Activated CD4-positive, alpha-beta T cell treated with anti-CD3 and anti-CD28 coated beads, Interleukin-2, amount 10 ng/mL, durations not matched to agents 24 days and 14 days (primary cell): ENCODE results near the gene CTNNBL1. TPM values are rescaled to one million over a fixed set of nuclear protein-coding genes. Genes with fewer than 3 reads are reported as not detected.

Experiments used
- DNase-seq: peaks from one replicate; pipeline ENCODE4 v3.0.0; 2022
- H3K27ac Mint-ChIP-seq: one replicate; pipeline ENCODE4 v1.8.0; 2022; ENCODE audit warnings: mild to moderate bottlenecking, mixed read lengths
- H3K27me3 Mint-ChIP-seq: one replicate; pipeline ENCODE4 v1.8.0; 2022; ENCODE audit warnings: mixed read lengths
- H3K36me3 Mint-ChIP-seq: one replicate; pipeline ENCODE4 v1.8.0; 2022; ENCODE audit warnings: low read depth, mild to moderate bottlenecking, mixed read lengths
- H3K4me1 Mint-ChIP-seq: one replicate; pipeline ENCODE4 v1.8.0; 2021; ENCODE audit warnings: mixed read lengths
- H3K4me3 Mint-ChIP-seq: one replicate; pipeline ENCODE4 v1.8.0; 2022; ENCODE audit warnings: mild to moderate bottlenecking, moderate library complexity, mixed read lengths
- H3K9me3 Mint-ChIP-seq: one replicate; pipeline ENCODE4 v1.8.0; 2021; ENCODE audit warnings: mixed read lengths
- intact Hi-C: fragments of 100-400 bp; cut with micrococcal nuclease; formaldehyde crosslinking; loops from one replicate; pipeline ENCODE4 v1.15.1; 2023
- total RNA-seq: library from RNA; stranded (reverse); gene quantifications from 2 replicates; pipeline ENCODE4 v1.2.3, GENCODE V29; 2022

CTNNBL1 gene
- total RNA-seq, 1 donor from 2014 or later: 105 TPM

GRCh38 chr20:37885042-37885441, 191.2 kb downstream of the CTNNBL1 start:
- Mint-ChIP-seq H3K27ac (no peak overlapping the region), H3K27me3 (peaks cover 2% of the 10 kb centered on the region), H3K36me3 (no peaks in the 10 kb centered on the region), H3K4me3 (no peak overlapping the region), H3K4me1 (no peaks in the 10 kb centered on the region), H3K9me3 (no peaks in the 10 kb centered on the region)
- intact Hi-C loops: no loop called here
- no peak for DNase-seq

- DNase-seq: no peak
- Mint-ChIP-seq H3K36me3 (no peaks in the 10 kb centered on the region), H3K27me3 (peaks cover 2% of the 10 kb centered on the region), H3K9me3 (no peaks in the 10 kb centered on the region), H3K4me3 (no peak overlapping the region), H3K27ac (no peak overlapping the region), H3K4me1 (no peaks in the 10 kb centered on the region)
- intact Hi-C loops: no loop called here
Measured at GRCh38 chr20:37885593-37886503, 192.0 kb downstream of the CTNNBL1 start.

DNA sequence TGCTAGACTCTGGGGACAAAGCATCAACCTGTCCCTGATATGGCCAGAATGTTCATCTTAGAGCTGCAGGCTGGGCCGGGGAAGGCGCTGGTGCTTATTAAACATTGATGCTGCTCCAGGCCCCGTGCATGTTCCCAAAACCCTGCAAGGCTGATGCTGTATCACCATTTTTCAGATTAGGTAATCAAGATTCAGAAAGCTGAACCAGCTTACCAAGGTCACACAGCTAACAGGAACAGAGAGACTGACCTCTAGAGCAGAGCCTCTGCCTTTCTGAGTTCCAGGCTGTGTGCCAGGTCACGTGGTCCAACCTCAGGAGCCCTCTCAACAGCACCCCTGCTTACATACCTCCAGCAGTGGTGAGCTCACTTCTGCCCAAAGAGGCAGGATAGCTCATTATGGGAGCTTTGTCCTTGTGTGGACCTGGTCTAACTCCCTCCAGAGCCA, 193.0 kb downstream of the CTNNBL1 start:
- H3K27me3 Mint-ChIP-seq: peaks cover 2% of the 10 kb centered on the region
- no peak overlapping the region for H3K4me3 Mint-ChIP-seq
- H3K27ac Mint-ChIP-seq: no peak overlapping the region
- DNase-seq: no peak
- H3K36me3 Mint-ChIP-seq: no peaks in the 10 kb centered on the region
- no peaks in the 10 kb centered on the region for H3K9me3 Mint-ChIP-seq
- intact Hi-C loops: no loop called here
- no peaks in the 10 kb centered on the region for H3K4me1 Mint-ChIP-seq

DNA sequence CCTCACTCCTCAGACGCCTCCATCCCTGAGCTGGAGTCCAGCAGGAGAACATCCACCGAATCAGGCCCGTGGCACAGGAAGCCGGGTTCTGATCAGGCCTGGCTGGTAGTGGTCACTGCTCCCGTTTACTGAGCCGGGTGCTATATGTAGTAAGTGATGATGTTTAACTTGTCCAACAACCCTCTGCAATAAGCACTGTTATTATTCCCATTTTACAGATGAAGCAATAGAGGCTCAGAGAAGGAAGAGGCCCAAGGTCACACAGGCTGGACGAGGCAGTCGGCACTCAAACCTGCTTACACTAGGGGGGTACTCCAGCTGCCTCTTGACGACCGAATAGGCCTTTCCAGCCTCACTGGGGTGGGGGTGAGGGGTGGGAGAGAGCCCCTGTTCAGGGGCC, 194.8 kb downstream of the CTNNBL1 start:
- H3K36me3 Mint-ChIP-seq: no peaks in the 10 kb centered on the region
- peaks cover under 1% of the 10 kb centered on the region for H3K27me3 Mint-ChIP-seq
- no peak for DNase-seq
- H3K4me3 Mint-ChIP-seq: no peak overlapping the region
- no peak overlapping the region for H3K27ac Mint-ChIP-seq
- intact Hi-C loops: no loop called here
- no peaks in the 10 kb centered on the region for H3K9me3 Mint-ChIP-seq
- no peaks in the 10 kb centered on the region for H3K4me1 Mint-ChIP-seq

- intact Hi-C loops: no loop called here
- H3K4me1 Mint-ChIP-seq: no peaks in the 10 kb centered on the region
- no peak overlapping the region for H3K27ac Mint-ChIP-seq
- no peak overlapping the region for H3K4me3 Mint-ChIP-seq
- no peak for DNase-seq
- no peaks in the 10 kb centered on the region for H3K9me3 Mint-ChIP-seq
- H3K27me3 Mint-ChIP-seq: no peaks in the 10 kb centered on the region
- H3K36me3 Mint-ChIP-seq: no peaks in the 10 kb centered on the region
Measured at GRCh38 chr20:37890108-37890507, 196.3 kb downstream of the CTNNBL1 start.

GRCh38 chr20:37890643-37891042, 196.8 kb downstream of the CTNNBL1 start:
- H3K4me1 Mint-ChIP-seq: no peaks in the 10 kb centered on the region
- H3K27ac Mint-ChIP-seq: no peak overlapping the region
- H3K4me3 Mint-ChIP-seq: no peak overlapping the region
- H3K9me3 Mint-ChIP-seq: no peaks in the 10 kb centered on the region
- H3K36me3 Mint-ChIP-seq: no peaks in the 10 kb centered on the region
- intact Hi-C loops: no loop called here
- DNase-seq: no peak
- no peaks in the 10 kb centered on the region for H3K27me3 Mint-ChIP-seq

- DNase-seq: no peak
- Mint-ChIP-seq H3K36me3 (no peaks in the 10 kb centered on the region), H3K4me3 (no peak overlapping the region), H3K4me1 (no peaks in the 10 kb centered on the region), H3K27ac (no peak overlapping the region), H3K9me3 (no peaks in the 10 kb centered on the region), H3K27me3 (no peaks in the 10 kb centered on the region)
- intact Hi-C loops: no loop called here
Measured at GRCh38 chr20:37892001-37892400, 198.2 kb downstream of the CTNNBL1 start.

DNA sequence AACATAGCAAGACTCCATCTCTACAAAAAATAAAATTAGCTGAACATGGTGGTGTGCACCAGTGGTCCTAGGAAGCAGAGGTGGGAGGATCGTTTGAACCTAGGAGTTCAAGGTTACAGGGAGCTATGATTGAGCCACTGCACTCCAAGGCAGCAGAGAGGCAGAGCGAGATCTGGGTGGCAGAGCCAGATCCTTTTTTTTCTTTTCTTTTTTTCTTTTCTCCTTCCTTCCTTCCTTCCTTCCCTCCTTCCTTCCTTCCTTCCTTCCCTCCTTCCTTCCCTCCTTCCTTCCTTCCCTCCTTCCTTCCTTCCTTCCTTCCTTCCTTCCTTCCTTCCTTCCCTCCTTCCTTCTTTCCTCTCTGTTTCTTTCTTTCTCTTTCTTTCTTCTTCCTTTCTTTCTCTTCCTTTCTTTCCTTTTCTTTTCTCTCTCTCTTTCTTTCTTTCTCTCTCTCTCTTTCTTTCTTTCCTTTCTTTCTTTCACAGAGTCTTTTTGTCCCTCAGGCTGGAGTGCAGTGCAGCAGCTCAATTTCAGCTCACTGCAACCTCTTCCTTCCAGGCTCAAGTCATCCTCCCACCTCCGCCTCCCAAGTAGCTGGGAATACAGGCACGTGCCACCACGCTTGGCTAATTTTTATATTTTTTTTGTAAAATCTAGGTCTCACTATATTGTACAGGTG, 199.9 kb downstream of the CTNNBL1 start:
- no peaks in the 10 kb centered on the region for H3K36me3 Mint-ChIP-seq
- no peaks in the 10 kb centered on the region for H3K9me3 Mint-ChIP-seq
- H3K4me3 Mint-ChIP-seq: no peak overlapping the region
- H3K27me3 Mint-ChIP-seq: no peaks in the 10 kb centered on the region
- intact Hi-C loops: no loop called here
- no peaks in the 10 kb centered on the region for H3K4me1 Mint-ChIP-seq
- H3K27ac Mint-ChIP-seq: no peak overlapping the region
- DNase-seq: no peak

DNA sequence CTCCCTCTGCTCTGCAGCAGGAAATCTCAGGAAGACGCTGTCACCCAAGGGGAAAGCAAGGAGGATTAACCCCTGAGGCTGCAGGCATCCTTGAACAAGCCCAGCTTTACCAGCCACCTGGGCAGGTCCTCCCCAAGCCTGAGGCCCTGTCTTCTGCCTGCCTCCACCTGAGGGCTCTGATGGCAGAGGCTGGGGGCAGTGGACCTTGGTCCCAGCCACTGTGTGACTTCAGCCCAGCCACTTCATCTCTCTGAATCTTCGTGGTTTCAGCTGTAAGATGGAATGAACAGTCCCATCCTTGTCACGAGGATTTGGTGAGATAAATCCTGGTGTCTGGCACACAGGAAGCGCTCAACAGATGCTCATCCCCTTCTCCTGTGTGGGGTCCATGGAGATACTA, 200.6 kb downstream of the CTNNBL1 start:
- DNase-seq: no peak
- no peak overlapping the region for H3K4me3 Mint-ChIP-seq
- H3K9me3 Mint-ChIP-seq: no peaks in the 10 kb centered on the region
- intact Hi-C loops: no loop called here
- H3K27ac Mint-ChIP-seq: no peak overlapping the region
- no peaks in the 10 kb centered on the region for H3K36me3 Mint-ChIP-seq
- peaks cover 4% of the 10 kb centered on the region for H3K27me3 Mint-ChIP-seq
- H3K4me1 Mint-ChIP-seq: no peaks in the 10 kb centered on the region

DNA sequence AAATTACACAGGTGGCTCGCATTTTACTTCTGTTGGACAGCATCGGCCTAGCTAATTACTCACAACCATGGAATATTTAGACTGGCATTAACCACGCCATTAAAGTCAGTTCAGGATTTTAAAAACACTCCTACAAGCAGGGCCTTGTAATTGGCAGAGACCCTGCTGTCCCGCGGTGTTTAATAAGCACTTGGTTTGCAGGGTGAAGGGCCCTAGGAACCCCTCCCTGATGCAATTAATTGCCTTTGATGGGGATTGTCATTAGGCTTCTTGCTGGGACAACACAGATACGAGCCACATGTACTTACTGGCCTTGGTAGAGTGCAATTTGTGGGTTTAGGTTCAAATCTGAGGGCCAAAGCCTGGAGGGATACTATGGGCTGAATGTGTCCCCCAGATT, 201.3 kb downstream of the CTNNBL1 start:
- Mint-ChIP-seq H3K27me3 (peaks cover 10% of the 10 kb centered on the region), H3K4me1 (no peaks in the 10 kb centered on the region), H3K27ac (no peak overlapping the region), H3K9me3 (no peaks in the 10 kb centered on the region), H3K4me3 (no peak overlapping the region), H3K36me3 (no peaks in the 10 kb centered on the region)
- no peak for DNase-seq
- intact Hi-C loops: no loop called here

DNA sequence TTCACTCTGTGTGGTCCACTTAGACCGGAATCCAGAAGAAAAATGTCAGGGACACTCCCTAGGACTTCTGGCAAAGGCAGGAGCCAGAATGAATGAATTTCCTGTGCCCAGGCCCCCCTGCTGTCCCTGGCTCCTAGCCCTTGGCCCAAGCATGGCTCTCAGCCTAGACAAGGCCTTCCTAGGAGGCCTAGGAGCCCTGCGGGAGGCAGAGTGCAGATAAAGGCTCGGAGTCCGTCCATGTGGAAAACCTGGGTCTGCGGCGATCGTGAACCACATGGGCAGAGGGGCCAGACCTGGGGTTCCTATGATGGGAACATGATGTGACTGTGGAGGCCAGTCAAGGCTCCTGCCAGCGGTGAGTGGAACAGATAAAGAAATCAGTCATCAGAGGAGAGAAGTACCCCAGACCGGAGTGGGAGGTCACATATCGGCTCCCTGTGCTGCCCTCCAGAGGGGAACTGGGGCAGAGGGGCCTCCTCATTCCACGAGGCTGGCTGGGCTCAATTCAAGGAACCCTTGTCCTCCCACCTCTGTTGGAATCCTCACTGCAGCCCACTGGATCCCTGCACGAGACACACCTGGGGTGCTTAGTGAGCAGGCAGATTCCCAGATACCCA, 203.2 kb downstream of the CTNNBL1 start:
- no peak for DNase-seq
- peaks cover 23% of the 10 kb centered on the region for H3K27me3 Mint-ChIP-seq
- no peak overlapping the region for H3K4me3 Mint-ChIP-seq
- H3K9me3 Mint-ChIP-seq: no peaks in the 10 kb centered on the region
- peaks cover 2% of the 10 kb centered on the region for H3K36me3 Mint-ChIP-seq
- intact Hi-C loops: no loop called here
- peaks cover 3% of the 10 kb centered on the region for H3K4me1 Mint-ChIP-seq
- H3K27ac Mint-ChIP-seq: no peak overlapping the region

GRCh38 chr20:37898233-37899104, 204.6 kb downstream of the CTNNBL1 start:
- H3K36me3 Mint-ChIP-seq: peaks cover 2% of the 10 kb centered on the region
- no peak overlapping the region for H3K4me3 Mint-ChIP-seq
- DNase-seq: no peak
- intact Hi-C loops: no loop called here
- H3K9me3 Mint-ChIP-seq: no peaks in the 10 kb centered on the region
- H3K27ac Mint-ChIP-seq: no peak overlapping the region
- H3K27me3 Mint-ChIP-seq: peaks cover 28% of the 10 kb centered on the region
- H3K4me1 Mint-ChIP-seq: peaks cover 6% of the 10 kb centered on the region
